BJ (cell line): ENCODE results near the gene COQ8A. TPM values are rescaled to one million over a fixed set of nuclear protein-coding genes. Genes with fewer than 3 reads are reported as not detected.

Experiments
- CTCF ChIA-PET: fragments of 350-600 bp; formaldehyde crosslinking; extraction: SDS; loops from one replicate; lab custom pipeline; 2021; ENCODE audit warnings: antibody characterized with exemption, inconsistent platforms; lab: Yijun Ruan, JAX
- POLR2A ChIA-PET: fragments of 300-600 bp; sonication (Branson Sonifier 250); formaldehyde crosslinking; extraction: SDS; loops from one replicate; lab custom pipeline; 2021; ENCODE audit warnings: antibody characterized with exemption; lab: Charles Lee
- DNase-seq: peaks from one replicate; pipeline ENCODE4 v3.0.0-alpha.2; 2011; ENCODE audit warnings: low read depth
- H3K27me3 ChIP-seq: 2 replicates; pipeline ENCODE4 v1.6.0; 2011; ENCODE audit warnings: low read length; ENCODE audit not compliant: control insufficient read depth, insufficient read depth
- H3K36me3 ChIP-seq: 2 replicates; pipeline ENCODE4 v1.5.1; 2011; ENCODE audit warnings: low read length; ENCODE audit not compliant: control insufficient read depth, insufficient read depth
- H3K4me3 ChIP-seq: 2 replicates; pipeline ENCODE4 v1.5.1; 2011; ENCODE audit warnings: low read depth, mild to moderate bottlenecking, control low read depth, low read length
- CTCF ChIP-seq: IDR thresholded peaks from 2 replicates; pipeline ENCODE4 v1.5.1; 2011; ENCODE audit warnings: low read depth, mild to moderate bottlenecking, control low read depth, inconsistent platforms, low read length, moderate library complexity; ENCODE audit not compliant: insufficient read depth
- polyA plus RNA-seq: library from polyadenylated mRNA; depleted of rRNA; stranded (reverse); fragments of >200 nt; gene quantifications from 2 replicates; pipeline ENCODE4 v1.2.3, GENCODE V29; 2011

The COQ8A gene
- polyA plus RNA-seq, 1 experiment: 6.8 TPM

GRCh38 chr1:226901421-226901820 lies 38.7 kb upstream of the COQ8A start:
- Histone ChIP-seq H3K4me3 (no peak overlapping the region), H3K36me3 (peaks cover 6% of the 10 kb centered on the region; the same call in 1 of the 2 replicates), H3K27me3 (no peaks in the 10 kb centered on the region)
- CTCF ChIA-PET: no interaction called here
- POLR2A ChIA-PET: no interaction called here
- no peak for DNase-seq
- no peak for TF ChIP-seq CTCF

- Histone ChIP-seq H3K36me3 (peaks cover 6% of the 10 kb centered on the region; the same call in 1 of the 2 replicates), H3K4me3 (no peak overlapping the region), H3K27me3 (no peaks in the 10 kb centered on the region)
- TF ChIP-seq CTCF: no peak
- CTCF ChIA-PET: no interaction called here
- POLR2A ChIA-PET: interaction anchor here (0.7 kb wide), 1 partner anchor 580 kb away, joined by 3 read pairs; no protein-coding TSS in a partner anchor
- DNase-seq: no peak
Measured at GRCh38 chr1:226902601-226903000, 37.5 kb upstream of the COQ8A start.

DNA sequence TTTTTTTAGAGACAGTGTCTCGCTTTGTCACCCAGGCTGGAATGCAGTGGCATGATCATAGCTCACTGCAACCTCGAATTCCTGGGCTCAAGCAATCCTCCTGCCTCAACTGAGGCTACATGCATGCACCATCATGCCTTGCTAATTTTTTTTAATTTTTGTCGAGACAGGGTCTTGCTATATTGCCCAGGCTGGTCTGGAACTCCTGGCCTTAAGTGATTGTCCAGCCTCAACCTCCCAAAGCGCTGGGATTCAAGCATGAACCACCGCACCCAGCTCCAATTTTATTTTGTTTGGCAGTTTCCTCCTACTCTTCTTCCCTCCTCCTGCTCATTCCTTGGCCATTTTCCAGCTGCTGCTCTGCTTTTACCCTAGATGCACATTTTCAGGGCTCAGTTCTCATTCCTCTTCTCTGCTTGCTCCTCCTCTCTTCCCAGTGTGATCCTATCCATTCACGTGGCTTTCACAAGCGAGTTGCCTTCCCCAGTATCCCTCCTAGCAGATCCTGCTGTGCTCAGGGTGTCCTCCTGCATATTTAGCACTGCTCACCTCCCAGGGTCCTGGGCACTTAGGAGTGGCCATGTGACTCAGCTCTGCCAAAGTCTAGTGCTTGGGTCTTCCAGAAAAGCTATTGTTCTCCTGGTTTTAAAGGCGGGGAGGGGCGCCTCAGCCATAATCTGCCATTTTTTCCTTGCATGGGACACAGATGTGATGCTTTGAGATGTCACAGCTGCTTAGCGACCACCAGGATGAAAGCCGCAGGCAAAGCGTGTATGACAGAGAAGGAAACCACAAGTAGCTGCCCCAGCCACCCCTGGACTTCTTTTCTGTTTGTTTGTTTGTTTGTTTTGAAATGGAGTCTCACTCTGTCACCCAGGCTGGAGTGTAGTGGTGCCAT lies 36.0 kb upstream of the COQ8A start:
- peak; percentile 19 for DNase-seq
- ChIA-PET CTCF (interaction anchor here (0.5 to 1.7 kb wide), 3 partner anchors 9 to 544 kb away, joined by 3 to 5 read pairs (median 4); no protein-coding TSS in a partner anchor), POLR2A (no interaction called here)
- Histone ChIP-seq H3K36me3 (peaks cover 6% of the 10 kb centered on the region; the same call in 1 of the 2 replicates), H3K4me3 (no peak overlapping the region), H3K27me3 (no peaks in the 10 kb centered on the region)
- TF ChIP-seq CTCF: no peak

DNA sequence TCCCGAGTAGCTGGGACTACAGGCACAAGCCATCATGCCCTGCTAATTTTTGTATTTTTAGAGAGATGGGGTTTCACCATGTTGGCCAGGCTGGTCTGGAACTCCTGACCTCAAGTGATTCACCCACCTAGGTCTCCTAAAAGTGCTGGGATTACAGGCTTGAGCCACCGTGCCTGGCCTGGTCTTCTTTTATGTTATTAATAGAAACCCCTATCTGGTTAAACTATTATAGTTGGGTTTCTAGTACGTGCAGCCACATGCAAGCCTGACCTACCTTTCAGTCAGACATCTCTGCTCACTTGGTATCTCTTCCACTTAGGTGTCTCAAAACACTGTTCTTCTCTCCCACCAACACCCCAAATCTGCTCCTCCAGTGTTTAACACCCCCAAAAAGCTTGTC lies 35.3 kb upstream of the COQ8A start:
- Histone ChIP-seq H3K4me3 (no peak overlapping the region), H3K36me3 (peaks cover 4% of the 10 kb centered on the region; the same call in 1 of the 2 replicates), H3K27me3 (no peaks in the 10 kb centered on the region)
- TF ChIP-seq CTCF: no peak
- CTCF ChIA-PET: interaction anchor here (1.7 kb wide), 1 partner anchor 8 kb away, joined by 5 read pairs; no protein-coding TSS in a partner anchor
- POLR2A ChIA-PET: no interaction called here
- DNase-seq: no peak

- no peak overlapping the region for H3K4me3 ChIP-seq
- no peaks in the 10 kb centered on the region for H3K36me3 ChIP-seq
- CTCF ChIA-PET: no interaction called here
- H3K27me3 ChIP-seq: no peaks in the 10 kb centered on the region
- TF ChIP-seq CTCF: no peak
- POLR2A ChIA-PET: no interaction called here
- no peak for DNase-seq
Measured at GRCh38 chr1:226908419-226908818, 31.7 kb upstream of the COQ8A start.
